HepG2 (cell line): ENCODE data around the gene PRR5L. TPM values are rescaled to one million over a fixed set of nuclear protein-coding genes. Genes with fewer than 3 reads are reported as not detected.

Source experiments
- GABPB1 ChIP-seq: IDR thresholded peaks from 2 replicates; pipeline ENCODE4 v1.6.1; 2016; ENCODE audit warnings: mild to moderate bottlenecking, missing genetic modification reagents, moderate library complexity, missing compliant biosample characterization
- RAD21 ChIP-seq: fragments of 450-650 bp; formaldehyde crosslinking; IDR thresholded peaks from 2 replicates; pipeline ENCODE4 v1.5.0; 2020; ENCODE audit warnings: mild to moderate bottlenecking
- REPIN1 ChIP-seq: sonication (generic); formaldehyde crosslinking; IDR thresholded peaks from 2 replicates; pipeline ENCODE4 v1.8.0; 2022; ENCODE audit warnings: missing genetic modification reagents, low read depth, mild to moderate bottlenecking, borderline replicate concordance
- ZNF343 ChIP-seq: sonication (generic); formaldehyde crosslinking; IDR thresholded peaks from 2 replicates; pipeline ENCODE4 v1.4.0; 2020; ENCODE audit warnings: mild to moderate bottlenecking, missing genetic modification reagents
- polyA plus RNA-seq, 8 experiments: library from polyadenylated mRNA; depleted of rRNA in 3 of 8; stranded (reverse) in 7 of 8; unstranded in 1 of 8; fragments of >200 nt; fragmentation: Illumina TruSeq in 4 of 8; extraction: Trizol in 4 of 8; gene quantifications; 2 replicates each; pipeline versions ENCODE4 v1.2.1 to v1.2.3, GENCODE V29; 2011 to 2016; ENCODE audit warnings: low read depth in 4 of 8, missing spikeins in 1 of 8, mixed read lengths in 1 of 8; ENCODE audit not compliant: insufficient read depth in 1 of 8
- total RNA-seq, 5 experiments: library from RNA; depleted of rRNA; stranded (reverse); fragments of >200 nt; fragmentation: Illumina TruSeq; extraction: Trizol; gene quantifications; 2 replicates each; pipeline ENCODE4 v1.2.3, GENCODE V29; 2016; ENCODE audit warnings: low read depth in 1 of 5
- TF ChIP-seq, protein P1 (sequence below): sonication (generic); formaldehyde crosslinking; IDR thresholded peaks from 2 replicates; pipeline ENCODE4 v1.4.0; 2020; ENCODE audit warnings: low read depth, missing genetic modification reagents
- TF ChIP-seq, protein P2 (sequence below): sonication (generic); formaldehyde crosslinking; IDR thresholded peaks from 2 replicates; pipeline ENCODE4 v1.5.0; 2020; ENCODE audit warnings: missing genetic modification reagents
- TF ChIP-seq, protein P3 (sequence below): sonication (generic); formaldehyde crosslinking; IDR thresholded peaks from 2 replicates; pipeline ENCODE4 v1.5.0; 2020; ENCODE audit warnings: mild to moderate bottlenecking, missing genetic modification reagents

The PRR5L gene
- total and polyA plus RNA-seq, 2 of the 13 experiments (the other 11 are each of a cell fraction or from before 2014, with no cell fraction given), result 0.16 TPM; not detected in 1

DNA sequence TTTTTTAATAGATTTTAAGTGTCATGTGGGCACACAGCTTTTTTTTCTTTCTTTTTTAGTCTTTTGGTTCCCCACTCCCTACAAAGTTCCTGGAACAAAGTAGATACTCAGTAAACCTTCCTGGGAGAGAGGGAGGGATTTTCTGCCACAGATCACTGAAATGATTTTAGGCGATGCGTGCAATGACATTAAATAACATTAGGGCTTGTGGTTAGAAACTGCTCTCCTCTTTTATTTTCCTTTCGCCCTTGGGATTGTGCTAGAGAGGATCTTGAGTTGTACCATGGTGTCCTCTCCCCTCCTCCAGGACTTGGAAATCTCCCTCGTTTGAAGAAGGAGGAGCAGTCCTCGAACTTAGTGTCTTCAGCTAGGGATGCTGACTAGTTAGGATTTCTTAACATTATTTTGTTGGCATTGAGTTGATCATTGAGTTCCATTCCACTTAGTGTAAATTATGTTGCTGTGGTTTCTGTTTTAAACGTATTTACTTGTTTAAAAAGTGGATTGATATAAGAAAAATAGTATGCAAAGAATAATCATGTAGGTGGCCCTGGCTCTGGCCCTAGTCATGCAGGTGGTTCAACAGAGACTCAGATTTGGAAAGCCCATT lies 125.6 kb downstream of the PRR5L start (continued):
- TF ChIP-seq, protein P1, sequence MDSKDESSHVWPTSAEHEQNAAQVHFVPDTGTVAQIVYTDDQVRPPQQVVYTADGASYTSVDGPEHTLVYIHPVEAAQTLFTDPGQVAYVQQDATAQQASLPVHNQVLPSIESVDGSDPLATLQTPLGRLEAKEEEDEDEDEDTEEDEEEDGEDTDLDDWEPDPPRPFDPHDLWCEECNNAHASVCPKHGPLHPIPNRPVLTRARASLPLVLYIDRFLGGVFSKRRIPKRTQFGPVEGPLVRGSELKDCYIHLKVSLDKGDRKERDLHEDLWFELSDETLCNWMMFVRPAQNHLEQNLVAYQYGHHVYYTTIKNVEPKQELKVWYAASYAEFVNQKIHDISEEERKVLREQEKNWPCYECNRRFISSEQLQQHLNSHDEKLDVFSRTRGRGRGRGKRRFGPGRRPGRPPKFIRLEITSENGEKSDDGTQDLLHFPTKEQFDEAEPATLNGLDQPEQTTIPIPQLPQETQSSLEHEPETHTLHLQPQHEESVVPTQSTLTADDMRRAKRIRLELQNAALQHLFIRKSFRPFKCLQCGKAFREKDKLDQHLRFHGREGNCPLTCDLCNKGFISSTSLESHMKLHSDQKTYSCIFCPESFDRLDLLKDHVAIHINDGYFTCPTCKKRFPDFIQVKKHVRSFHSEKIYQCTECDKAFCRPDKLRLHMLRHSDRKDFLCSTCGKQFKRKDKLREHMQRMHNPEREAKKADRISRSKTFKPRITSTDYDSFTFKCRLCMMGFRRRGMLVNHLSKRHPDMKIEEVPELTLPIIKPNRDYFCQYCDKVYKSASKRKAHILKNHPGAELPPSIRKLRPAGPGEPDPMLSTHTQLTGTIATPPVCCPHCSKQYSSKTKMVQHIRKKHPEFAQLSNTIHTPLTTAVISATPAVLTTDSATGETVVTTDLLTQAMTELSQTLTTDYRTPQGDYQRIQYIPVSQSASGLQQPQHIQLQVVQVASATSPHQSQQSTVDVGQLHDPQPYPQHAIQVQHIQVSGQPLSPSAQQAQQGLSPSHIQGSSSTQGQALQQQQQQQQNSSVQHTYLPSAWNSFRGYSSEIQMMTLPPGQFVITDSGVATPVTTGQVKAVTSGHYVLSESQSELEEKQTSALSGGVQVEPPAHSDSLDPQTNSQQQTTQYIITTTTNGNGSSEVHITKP (CRISPR knock-in tag), result no peak
- no peak for TF ChIP-seq REPIN1 (CRISPR knock-in tag)
- TF ChIP-seq, protein P2, sequence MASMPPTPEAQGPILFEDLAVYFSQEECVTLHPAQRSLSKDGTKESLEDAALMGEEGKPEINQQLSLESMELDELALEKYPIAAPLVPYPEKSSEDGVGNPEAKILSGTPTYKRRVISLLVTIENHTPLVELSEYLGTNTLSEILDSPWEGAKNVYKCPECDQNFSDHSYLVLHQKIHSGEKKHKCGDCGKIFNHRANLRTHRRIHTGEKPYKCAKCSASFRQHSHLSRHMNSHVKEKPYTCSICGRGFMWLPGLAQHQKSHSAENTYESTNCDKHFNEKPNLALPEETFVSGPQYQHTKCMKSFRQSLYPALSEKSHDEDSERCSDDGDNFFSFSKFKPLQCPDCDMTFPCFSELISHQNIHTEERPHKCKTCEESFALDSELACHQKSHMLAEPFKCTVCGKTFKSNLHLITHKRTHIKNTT, result no peak
- TF ChIP-seq, protein P3, sequence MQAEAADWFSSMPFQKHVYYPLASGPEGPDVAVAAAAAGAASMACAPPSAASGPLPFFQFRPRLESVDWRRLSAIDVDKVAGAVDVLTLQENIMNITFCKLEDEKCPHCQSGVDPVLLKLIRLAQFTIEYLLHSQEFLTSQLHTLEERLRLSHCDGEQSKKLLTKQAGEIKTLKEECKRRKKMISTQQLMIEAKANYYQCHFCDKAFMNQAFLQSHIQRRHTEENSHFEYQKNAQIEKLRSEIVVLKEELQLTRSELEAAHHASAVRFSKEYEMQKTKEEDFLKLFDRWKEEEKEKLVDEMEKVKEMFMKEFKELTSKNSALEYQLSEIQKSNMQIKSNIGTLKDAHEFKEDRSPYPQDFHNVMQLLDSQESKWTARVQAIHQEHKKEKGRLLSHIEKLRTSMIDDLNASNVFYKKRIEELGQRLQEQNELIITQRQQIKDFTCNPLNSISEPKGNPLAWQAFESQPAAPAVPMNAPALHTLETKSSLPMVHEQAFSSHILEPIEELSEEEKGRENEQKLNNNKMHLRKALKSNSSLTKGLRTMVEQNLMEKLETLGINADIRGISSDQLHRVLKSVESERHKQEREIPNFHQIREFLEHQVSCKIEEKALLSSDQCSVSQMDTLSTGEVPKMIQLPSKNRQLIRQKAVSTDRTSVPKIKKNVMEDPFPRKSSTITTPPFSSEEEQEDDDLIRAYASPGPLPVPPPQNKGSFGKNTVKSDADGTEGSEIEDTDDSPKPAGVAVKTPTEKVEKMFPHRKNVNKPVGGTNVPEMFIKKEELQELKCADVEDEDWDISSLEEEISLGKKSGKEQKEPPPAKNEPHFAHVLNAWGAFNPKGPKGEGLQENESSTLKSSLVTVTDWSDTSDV (CRISPR knock-in tag), result no peak
- no peak for TF ChIP-seq ZNF343 (CRISPR knock-in tag)
- no peak for TF ChIP-seq GABPB1 (CRISPR knock-in tag)
- TF ChIP-seq RAD21, result no peak
